ENCODE results near the gene TXNDC11. TPM values are rescaled to one million over a fixed set of nuclear protein-coding genes. Genes with fewer than 3 reads are reported as not detected.

The TXNDC11 gene
- total RNA-seq, 4 donors from 2014 or later = 45.7 to 67.2 (median 51.4) TPM

DNA sequence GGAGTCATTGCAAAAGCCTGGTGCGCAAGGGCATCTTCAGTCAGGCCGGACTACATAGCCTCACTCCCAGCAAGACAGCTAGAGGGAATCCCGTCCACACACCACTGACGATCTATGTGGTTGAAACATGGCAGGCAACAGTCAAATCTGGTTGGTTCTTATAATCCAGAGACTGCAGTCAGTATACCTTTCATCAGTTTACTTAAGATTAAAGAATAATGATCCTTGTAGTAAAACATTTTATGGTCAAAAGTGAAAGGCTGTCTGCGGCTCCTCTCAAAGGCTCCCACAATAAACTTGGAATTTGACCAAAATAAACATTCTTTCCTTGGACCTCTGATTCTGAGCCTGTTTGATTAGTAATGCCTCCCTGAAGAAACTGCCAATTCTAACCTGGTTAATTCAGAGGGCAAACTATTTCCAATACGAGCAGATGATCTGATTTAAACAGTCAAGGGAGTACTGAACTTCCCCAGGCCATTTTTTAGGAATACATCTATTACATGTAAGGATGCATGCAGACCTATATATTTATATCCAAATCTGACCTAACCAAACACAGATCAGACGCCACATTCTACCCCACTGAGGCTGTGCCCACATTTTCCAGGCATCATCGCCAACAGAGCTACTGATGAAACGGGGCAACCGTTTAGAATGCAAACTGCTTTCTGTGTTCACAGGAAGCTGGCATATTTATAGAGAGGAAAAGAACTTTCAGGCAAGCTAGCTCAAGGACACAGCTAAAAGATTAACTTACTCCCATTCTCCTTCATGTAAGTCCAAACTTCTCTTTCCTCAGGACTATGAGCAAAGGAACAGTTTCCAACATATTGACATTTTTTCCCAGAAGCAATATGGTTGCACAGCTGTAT, 15.3 kb upstream of the TXNDC11 start:
- peaks cover 0 to 10% (median 3%) of the 10 kb centered on the region in 4 donors for H3K4me1 ChIP-seq
- TF ChIP-seq EP300 (IDR thresholded peaks at IDR 0.05) (no peak), POLR2A (IDR thresholded peaks at IDR 0.05) (no peak)
- TF ChIP-seq, protein P1, sequence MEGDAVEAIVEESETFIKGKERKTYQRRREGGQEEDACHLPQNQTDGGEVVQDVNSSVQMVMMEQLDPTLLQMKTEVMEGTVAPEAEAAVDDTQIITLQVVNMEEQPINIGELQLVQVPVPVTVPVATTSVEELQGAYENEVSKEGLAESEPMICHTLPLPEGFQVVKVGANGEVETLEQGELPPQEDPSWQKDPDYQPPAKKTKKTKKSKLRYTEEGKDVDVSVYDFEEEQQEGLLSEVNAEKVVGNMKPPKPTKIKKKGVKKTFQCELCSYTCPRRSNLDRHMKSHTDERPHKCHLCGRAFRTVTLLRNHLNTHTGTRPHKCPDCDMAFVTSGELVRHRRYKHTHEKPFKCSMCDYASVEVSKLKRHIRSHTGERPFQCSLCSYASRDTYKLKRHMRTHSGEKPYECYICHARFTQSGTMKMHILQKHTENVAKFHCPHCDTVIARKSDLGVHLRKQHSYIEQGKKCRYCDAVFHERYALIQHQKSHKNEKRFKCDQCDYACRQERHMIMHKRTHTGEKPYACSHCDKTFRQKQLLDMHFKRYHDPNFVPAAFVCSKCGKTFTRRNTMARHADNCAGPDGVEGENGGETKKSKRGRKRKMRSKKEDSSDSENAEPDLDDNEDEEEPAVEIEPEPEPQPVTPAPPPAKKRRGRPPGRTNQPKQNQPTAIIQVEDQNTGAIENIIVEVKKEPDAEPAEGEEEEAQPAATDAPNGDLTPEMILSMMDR (IDR thresholded peaks at IDR 0.05) = no peak
- peaks cover 0 to 96% (median 22%) of the 10 kb centered on the region in 3 donors for H3K36me3 ChIP-seq
- no peak overlapping the region for H3K4me3 ChIP-seq
- DNase-seq (ENCODE audit: low spot score in 2 of 2) = no peak
- no peak overlapping the region for H3K27ac ChIP-seq
- WGBS, 2 donors = 51 to 65% methylated on average over 10 of the region's 10 CpGs
- H3K27me3 ChIP-seq = no peaks in the 10 kb centered on the region
- H3K9me3 ChIP-seq = no peaks in the 10 kb centered on the region

DNA sequence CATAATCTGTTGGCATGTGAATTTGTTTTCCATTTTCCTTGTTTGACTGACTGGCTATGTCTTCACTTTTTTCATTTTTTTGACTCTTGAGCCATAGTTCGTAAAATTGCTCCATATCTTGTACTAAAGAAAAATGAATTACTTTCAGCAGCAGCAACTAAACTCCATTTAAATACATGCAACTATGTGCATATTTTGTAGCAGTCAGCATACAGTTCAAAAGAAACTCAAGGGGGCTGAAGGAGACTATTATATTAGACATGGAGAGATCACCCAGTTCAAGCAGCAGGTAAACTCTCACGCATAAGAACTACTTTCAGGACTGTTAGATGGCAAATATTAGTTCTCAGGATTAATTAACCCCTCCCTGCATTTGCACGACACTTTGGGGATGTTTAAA, 13.6 kb upstream of the TXNDC11 start:
- TF ChIP-seq POLR2A (IDR thresholded peaks at IDR 0.05) = no peak
- TF ChIP-seq, protein P1 (IDR thresholded peaks at IDR 0.05) = no peak
- Histone ChIP-seq H3K4me1 (peaks cover 0 to 10% (median 3%) of the 10 kb centered on the region in 4 donors), H3K9me3 (no peaks in the 10 kb centered on the region), H3K27ac (no peak overlapping the region), H3K27me3 (no peaks in the 10 kb centered on the region), H3K36me3 (peaks cover 0 to 96% (median 36%) of the 10 kb centered on the region in 3 donors), H3K4me3 (no peak overlapping the region)
- no peak for DNase-seq (ENCODE audit: low spot score in 2 of 2)
- 91 to 94% methylated on average over 3 of the region's 3 CpGs for WGBS, 2 donors

DNA sequence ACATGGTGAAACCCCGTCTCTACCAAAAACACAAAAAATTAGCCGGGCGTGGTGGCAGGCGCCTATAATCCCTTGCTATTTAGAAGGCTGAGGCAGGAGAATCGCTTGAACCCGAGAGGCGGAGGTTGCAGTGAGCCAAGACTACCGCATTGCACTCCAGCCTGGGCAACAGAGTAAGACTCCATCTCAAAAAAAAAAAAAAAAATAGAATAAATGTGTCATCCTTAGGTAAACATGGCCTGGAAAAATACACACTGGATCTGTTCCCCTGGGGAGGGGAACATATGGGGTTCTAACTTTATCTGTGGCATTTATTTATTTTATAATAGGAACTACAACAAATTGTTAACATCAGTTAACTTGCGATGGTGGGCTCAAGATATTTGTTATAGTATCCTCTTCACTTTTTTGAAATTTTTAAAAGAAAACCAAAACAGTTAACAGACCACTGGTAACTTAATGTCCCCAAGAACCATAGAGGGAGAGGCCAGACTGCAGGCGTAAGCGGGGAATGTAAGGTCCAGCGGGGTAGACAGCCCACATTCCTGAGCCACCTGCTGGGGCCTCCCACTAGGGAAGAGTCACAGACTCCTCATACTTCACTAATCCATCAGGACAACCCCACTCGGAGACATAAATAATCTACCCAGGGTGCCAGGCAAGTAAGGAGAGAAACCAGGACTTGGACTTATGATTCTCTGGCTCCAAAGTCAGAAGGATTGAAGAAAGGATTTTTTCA, 12.5 kb upstream of the TXNDC11 start:
- Histone ChIP-seq H3K27ac (no peak overlapping the region), H3K9me3 (no peaks in the 10 kb centered on the region), H3K4me3 (no peak overlapping the region), H3K4me1 (peaks cover 0 to 10% (median 3%) of the 10 kb centered on the region in 4 donors), H3K36me3 (peaks cover under 1 to 96% (median 30%) of the 10 kb centered on the region in 3 donors), H3K27me3 (no peaks in the 10 kb centered on the region)
- WGBS, 2 donors = 91 to 92% methylated on average over 13 of the region's 13 CpGs
- DNase-seq (ENCODE audit: low spot score in 2 of 2) = no peak
- TF ChIP-seq POLR2A (IDR thresholded peaks at IDR 0.05) = no peak
- TF ChIP-seq, protein P1 (IDR thresholded peaks at IDR 0.05) = no peak
- no peak for TF ChIP-seq EP300 (IDR thresholded peaks at IDR 0.05)

DNA sequence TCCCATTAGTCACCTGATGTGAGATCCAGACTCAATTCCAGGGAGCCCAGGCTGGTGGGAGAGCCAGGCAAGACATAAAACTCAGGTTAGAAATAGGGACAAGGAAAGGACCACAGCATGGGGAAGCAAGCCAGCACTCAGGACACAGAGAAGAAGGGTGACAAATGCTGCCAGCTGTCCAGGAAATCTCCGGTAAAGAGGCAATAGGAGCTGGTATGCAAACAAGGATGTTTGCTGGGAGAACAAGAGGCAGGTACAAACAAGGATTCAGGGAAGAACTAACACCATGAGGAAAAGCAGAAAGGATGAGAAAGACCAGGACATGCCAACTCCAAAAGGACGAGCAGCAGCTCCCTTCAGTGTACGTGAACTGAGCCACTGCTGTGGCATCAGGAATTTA, 10.2 kb upstream of the TXNDC11 start:
- no peaks in the 10 kb centered on the region for H3K27me3 ChIP-seq
- TF ChIP-seq POLR2A (IDR thresholded peaks at IDR 0.05) (no peak), EP300 (IDR thresholded peaks at IDR 0.05) (no peak)
- TF ChIP-seq, protein P1 (IDR thresholded peaks at IDR 0.05) = no peak
- 89 to 92% methylated on average over 3 of the region's 3 CpGs for WGBS, 2 donors
- DNase-seq (ENCODE audit: low spot score in 2 of 2) = no peak
- no peaks in the 10 kb centered on the region for H3K9me3 ChIP-seq
- no peak overlapping the region for H3K27ac ChIP-seq
- H3K4me1 ChIP-seq = peaks cover 0 to 3% (median 0%) of the 10 kb centered on the region in 4 donors
- no peak overlapping the region for H3K4me3 ChIP-seq
- H3K36me3 ChIP-seq = peaks cover 3 to 95% (median 31%) of the 10 kb centered on the region in 3 donors

DNA sequence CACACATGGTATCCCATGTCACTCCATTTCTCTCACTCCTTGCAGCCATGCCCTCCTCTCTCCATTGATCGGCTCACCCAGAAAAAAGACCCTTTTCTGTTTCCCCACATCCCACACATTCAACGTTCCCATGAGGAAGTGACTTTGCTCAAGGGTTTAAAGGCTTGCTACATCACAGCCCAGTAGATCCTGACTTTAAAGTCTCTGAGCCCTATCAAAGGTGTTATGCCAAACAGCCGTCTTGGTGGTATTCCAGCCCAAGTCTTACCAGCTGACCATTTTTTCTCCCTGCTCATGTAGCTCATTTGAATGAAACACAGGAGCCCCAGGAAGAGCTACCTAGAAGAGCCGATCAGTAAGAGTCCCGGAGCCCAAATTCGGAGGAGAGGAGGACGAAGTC, 7.4 kb upstream of the TXNDC11 start:
- H3K4me1 ChIP-seq = no peaks in the 10 kb centered on the region
- no peaks in the 10 kb centered on the region for H3K27me3 ChIP-seq
- peaks cover 3 to 72% (median 24%) of the 10 kb centered on the region in 3 donors for H3K36me3 ChIP-seq
- H3K27ac ChIP-seq = no peak overlapping the region
- no peak overlapping the region for H3K4me3 ChIP-seq
- no peak for DNase-seq (ENCODE audit: low spot score in 2 of 2)
- 84 to 93% methylated on average over 7 of the region's 7 CpGs for WGBS, 2 donors
- TF ChIP-seq EP300 (IDR thresholded peaks at IDR 0.05) (no peak), POLR2A (IDR thresholded peaks at IDR 0.05) (no peak)
- TF ChIP-seq, protein P1 (IDR thresholded peaks at IDR 0.05) = no peak
- H3K9me3 ChIP-seq = no peaks in the 10 kb centered on the region
